SK-N-DZ (cell line): Measurements from ENCODE around the gene CENPK. TPM values are rescaled to one million over a fixed set of nuclear protein-coding genes. Genes with fewer than 3 reads are reported as not detected.
"Not testable (repeated sequence)": the region's sequence is repeated elsewhere in the genome, so short reads cannot be mapped to it uniquely, and the experiment has no call there.

Source experiments
- DNase-seq: peaks from one replicate; pipeline ENCODE4 v3.0.0-alpha.2; 2015; ENCODE audit warnings: low spot score
- polyA plus RNA-seq, 2 experiments: library from polyadenylated mRNA; depleted of rRNA; stranded (reverse); fragments of >200 nt; gene quantifications; 2 replicates each; pipeline ENCODE4 v1.2.3, GENCODE V29; 2014

The CENPK gene, protein sequence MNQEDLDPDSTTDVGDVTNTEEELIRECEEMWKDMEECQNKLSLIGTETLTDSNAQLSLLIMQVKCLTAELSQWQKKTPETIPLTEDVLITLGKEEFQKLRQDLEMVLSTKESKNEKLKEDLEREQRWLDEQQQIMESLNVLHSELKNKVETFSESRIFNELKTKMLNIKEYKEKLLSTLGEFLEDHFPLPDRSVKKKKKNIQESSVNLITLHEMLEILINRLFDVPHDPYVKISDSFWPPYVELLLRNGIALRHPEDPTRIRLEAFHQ
- 110 and 111 TPM in 2 replicates for polyA plus RNA-seq (2014; cell fraction: cytosol; rRNA removed)
- polyA plus RNA-seq (2014; cell fraction: nucleus; rRNA removed) = 131 and 136 TPM in 2 replicates

DNA sequence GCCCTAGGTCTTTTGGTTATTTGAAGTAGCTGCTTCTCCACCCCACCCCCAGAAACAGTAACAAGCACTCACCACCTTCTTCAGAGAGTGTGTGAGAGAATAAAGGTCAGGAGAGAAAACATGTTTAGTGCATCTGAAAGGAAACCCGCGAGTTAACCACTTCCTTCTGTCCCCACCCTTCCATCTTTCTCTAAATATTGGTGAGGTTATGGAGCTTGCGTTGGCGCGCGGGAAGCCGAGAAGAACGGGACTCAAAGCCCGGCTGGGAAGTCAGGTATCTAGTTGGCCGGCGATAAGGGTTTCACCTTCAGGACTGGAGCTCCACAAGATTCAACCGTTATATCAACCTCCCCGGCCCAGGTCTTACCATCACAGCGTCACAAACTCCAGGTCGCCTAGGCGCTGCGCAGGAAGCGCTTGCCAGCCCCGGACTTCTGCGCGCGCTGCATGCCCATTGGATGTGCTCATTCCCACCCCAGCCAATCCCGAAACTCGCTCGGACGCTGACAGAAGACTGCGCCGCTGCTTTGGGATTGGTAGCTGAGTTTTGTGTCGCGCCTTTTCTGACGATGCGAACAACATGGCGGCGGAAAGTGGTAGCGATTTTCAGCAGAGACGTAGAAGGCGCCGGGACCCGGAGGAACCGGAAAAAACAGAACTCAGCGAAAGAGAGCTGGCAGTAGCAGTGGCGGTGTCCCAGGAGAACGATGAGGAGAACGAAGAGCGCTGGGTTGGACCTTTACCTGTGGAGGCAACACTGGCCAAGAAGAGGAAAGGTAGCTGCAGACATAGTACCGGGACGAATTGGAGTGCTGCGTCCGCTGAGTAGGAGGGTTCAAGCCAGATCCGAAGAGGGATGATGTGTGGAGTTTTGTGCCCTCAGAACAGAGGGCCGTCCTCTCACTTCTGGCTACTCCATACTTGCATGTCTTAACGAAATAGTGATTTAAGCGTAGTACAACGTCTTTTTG is at the start of gene CENPK, which contains the start of gene PPWD1:
CENPK (minus strand) TSS at position 438 of the 971 bp plus-strand sequence. CDS start 8,261 bp downstream, outside the sequence.
PPWD1 (plus strand) TSS at position 566 of the 971 bp plus-strand sequence; CDS start at position 581, 15 bp downstream.
- DNase-seq = peak; percentile 96

DNA sequence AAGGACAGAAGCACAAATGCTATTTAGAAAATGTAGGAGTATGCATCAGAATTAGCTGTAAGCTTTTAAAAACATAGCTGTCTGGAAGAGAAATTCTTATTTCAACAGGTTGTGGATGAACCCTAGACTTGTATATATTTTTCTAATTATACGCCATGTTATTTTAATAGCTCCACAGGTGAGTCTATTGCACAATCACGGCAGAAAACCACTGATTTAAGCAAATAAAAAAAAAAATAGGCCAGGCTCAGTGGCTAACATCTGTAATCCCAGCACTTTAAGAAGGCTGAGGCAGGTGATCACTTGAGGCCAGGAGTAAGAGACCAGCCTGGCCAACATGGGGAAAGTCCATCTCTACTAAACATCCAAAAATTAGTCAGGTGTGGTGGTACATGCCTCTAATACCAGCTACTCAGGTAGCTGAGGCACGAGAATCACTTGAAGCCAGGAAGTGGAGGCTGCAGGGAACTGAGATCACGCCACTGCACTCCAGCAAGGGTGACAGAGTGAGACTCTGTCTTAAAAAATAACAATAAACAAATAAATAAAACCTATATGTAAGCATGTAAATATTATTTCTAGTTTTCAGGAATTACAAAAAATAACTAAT is 49.4 kb upstream of the CENPK start:
- DNase-seq = no peak

DNA sequence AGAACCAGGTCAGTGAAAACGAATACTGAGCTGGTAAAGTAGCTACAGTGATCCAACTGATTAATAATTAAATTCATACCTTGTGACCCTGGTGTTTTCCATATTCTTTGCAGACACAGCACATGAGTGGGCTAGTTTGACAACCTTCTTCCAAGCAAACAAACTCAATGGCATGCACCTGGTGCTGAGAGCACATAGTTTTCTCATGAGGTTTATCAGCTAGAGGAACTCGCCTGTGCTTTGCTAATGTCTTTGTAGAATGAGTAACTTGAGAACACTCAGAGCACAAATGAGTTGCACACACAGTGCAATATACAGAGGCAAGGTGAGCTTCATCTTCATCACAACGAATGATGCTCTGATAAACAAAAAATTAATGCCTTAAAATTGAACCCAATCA is 48.6 kb upstream of the CENPK start:
- DNase-seq = no peak

DNA sequence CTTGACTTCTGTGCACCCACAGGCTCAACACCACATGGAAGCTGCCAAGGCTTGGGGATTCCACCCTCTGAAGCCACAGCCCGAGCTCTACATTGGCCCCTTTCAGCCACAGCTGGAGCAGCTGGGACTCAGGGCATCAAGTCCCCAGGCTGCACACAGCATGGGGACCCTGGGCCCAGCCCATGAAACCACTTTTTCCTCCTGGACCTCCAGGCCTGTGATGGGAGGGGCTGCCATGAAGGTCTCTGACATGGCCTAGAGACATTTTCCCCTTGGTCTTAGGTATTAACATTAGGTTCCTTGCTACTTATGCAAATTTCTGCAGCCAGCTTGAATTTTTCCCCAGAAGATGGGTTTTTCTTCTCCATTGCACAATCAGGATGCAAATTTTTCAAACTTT is 38.8 kb upstream of the CENPK start:
- not testable (repeated sequence) for DNase-seq

DNA sequence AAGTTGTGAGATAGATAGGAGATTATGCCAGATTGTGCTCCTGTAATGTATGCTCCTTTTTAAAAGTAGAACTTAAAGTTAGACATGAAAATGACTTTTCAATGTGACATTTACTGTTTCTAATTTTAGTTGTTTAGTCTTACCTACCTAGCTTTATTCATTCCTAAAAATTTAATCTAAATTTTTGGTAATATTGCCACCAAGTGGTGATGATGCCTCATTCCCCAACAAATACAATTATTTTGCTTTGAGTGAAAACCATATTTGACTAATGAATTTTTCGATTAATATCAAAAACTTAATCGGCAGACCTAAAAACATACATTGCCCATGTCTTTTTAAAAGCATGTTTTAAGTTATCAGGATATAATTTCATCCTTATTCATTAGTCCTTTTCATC is 25.7 kb upstream of the CENPK start:
- DNase-seq = no peak

DNA sequence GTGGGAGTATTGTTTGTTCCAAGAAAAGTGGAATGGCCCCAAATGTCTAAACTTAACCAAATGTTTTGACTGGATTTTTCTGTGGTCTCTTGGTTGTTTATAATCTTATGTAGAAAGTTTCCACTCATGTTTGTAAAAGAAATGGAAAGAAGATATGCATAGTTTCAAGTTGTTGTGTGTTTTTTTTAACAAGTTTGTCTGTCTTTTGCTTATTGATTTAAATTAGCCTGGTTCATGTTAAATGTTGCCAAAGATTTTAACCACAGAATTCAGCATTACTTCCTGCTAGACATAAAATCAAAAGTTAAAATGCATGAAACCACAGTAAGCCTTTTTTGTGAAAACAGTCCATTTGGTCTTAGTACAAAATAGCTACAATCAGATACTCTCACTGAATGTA is 14.2 kb upstream of the CENPK start:
- DNase-seq = no peak

DNA sequence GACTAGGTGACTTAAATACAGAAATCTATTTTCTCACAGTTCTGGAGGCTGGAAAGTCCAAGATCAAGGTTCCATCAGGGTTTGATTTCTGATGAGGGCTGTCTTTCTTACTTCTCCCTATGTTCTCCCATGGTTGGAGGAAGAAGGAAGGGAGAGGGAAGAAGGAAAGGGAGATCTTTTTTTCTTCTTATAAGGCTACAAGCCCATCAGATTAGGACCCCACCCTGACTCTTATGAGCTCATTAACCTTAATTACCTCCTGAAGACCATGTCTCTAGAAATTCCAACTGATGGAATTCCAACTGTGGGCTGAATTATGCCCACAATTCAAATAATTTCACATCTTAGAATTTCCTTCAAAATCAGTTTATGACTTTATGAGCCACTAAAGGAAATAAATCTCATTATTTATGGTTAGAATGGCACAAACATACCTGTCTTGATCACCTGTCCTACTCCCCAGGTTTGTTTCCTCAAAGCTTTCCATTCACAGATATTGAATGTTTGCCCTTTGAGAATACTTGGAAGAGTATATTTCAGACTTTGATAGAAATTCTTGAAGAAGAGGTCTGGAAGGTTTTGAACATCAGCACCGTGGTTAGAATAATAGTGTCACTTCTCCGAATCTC is 7.7 kb upstream of the CENPK start:
- DNase-seq = no peak

DNA sequence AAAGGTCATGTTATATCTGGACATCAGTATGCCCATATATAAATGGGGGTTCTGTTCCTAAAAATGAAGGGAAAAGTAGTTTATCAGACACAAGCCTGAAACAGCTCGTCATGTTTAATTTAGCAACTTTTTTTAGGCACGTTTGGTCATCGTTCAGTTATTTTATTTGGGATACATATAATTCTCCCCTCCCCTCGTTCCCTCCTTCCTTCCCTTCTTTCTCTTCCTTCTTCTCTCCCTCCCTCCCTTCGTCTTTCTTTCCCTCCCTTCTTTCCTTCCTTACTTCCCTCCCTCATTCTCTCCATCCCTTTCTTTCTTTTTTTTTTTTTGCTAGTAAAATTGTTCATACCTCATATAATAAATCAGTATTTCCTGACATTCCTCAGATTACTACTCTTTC is 3.5 kb upstream of the CENPK start:
- DNase-seq = no peak

DNA sequence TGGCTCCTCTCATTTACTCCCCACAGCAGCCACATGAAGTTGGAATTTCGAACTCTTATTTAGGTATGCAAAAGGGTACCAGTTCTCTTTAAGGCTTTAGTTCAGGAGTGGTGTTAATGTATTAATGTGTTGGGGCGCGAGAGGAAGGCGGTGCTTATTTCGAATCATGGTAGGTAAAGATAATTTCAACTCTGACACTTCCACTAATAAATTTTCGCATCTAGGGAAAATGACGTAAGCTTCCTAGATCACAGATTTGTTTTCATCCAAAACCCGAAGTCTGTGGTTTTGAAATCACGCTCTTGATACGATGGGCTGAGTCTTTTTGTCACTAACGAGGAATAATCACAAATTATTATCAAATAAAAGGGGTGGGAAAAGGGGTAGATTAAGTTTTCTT is 809 bp upstream of the CENPK start:
- peak; percentile 6 for DNase-seq

DNA sequence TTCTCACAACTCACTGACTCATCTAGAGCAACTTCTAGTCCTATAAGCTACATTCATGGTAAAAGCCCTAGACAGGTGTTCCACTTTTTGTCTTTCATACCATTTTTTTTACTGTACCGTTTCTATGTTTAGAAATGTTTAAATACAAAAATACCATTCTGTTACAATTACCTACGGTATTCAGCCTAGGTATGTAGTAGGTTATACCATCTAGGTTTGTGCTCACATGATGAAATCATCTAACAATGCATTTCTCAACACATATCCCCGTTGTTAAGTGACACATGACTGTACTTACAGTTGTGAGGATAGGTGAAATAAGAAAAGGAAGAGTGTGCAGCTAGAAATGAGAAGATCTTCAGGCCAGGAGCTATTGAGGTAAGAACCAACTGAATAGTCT is 6.2 kb downstream of the CENPK start:
- DNase-seq = no peak

DNA sequence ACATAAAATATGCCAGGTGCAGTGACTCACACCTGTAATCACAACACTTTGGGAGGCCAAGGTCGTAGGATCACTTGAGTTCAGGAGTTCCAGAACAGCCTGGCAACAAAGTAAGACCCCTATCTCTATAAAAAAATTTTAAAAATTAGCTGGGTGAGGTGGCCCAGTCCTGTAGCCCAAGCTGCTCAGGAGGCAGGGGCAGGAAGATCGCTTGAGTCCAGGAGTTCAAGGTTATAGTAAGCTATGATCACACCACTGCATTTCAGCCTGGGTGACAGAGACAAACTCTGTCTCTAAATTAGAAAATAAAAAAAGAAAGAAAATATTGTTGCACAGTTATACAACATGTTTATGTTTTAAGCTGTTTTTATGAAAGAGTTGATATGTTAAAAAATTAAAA is 6.8 kb downstream of the CENPK start:
- no peak for DNase-seq

DNA sequence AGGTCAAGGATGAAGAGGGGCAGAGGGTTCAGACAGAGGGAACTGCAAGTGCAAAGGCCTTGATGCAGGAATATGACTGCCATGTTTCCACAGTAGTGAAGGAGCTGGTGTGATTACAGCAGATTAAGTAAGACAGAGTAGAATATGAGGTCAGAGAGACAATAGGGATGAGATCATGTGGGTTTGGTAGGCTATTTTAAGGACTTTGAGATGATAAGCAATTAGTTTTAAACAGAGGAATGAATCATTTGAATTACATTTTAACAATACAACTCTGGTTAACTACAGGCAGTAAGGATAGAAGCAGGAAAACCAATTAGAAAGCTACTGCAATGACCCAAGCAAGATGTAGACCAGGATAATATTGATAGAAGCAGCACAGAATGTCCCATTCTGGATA is 7.7 kb downstream of the CENPK start:
- DNase-seq = no peak

DNA sequence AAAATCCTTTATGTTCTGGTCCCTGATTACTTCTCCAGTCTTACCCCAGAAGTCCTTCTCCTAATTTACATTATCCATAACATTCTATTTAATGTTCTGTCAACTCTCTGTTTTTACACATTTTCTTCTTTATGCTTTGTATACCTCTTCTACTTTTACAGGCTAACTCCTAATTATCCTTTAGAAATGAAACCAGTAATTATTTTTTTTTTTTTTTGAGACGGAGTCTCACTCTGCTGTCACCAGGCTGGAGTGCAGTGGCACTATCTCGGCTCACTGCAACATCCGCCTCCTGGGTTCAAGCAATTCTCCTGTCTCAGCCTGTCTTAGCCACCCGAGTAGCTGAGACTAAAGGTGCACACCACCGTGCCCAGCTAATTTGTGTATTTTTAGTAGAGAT is 9.0 kb downstream of the CENPK start:
- DNase-seq = no peak

DNA sequence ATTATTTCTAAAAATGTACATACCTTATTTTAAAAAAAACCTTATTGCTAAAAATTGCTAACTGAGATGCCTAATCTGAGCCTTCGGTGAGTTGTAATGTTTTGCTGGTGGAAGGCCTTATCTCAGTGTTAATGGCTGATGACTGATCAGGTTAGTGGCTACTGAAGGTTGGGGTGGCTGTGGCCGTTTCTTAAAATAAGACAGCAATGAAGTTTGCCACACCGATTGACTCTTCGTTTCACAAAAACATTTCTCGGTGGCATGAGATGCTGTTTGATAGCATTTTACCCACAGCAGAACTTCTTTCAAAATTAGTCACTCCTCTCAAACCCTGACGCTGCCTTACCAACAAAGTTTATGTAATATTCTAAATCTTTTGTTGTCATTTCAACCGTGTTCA is 14.7 kb downstream of the CENPK start:
- no peak for DNase-seq

DNA sequence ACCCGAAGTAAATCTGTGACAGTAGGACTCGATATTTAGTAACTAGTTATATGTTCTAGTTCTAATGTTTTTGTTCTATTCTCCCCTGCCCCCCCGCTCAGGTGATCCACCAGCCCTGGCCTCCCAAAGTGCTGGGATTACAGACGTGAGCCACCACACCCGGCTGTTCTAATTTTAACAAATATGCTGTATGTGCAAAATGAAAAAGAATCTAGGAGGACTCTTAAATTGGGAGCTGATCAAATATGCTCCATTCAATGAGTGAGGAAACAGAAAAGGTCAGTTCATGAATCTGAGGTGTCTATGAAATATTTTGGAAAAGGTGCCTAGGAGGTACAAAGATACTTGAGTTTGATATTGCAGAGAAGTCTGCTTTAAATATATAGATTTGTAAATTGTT is 16.8 kb downstream of the CENPK start:
- DNase-seq = no peak

DNA sequence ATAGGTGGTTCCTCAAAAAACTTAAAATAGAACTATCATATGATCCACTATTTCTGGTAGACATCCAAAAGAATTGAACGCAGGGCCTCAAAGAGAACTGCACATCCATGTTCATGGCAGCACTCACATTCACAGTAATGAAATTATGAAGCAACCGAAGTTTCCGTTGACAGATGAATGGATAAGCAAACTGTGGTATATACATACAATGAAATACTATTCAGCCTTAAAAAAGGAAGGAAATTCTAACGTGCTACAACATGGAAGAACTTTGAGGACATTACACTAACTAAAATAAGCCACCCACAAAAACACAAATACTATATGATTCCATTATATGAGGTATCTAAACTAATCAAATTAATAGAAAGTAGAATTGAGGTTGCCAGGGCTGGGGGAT is 18.5 kb downstream of the CENPK start:
- DNase-seq = no peak

DNA sequence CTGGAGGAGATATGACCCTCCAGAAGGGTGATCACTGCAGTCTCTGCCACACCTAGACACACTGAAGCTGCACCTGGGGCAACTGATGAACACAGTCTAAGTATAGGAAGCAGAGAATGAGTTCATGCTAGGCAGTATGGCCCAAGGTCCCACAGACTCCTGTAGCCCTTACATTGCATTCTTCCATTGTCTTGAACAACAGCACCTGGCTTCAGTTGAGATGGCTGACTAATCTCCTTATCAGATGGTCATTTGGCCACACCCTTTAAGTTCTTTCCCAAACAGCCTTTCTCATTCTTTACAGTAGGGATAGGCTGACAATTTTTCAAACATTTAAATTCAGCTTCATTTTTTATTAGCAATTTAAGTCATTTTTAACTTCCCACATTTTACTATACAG is 23.1 kb downstream of the CENPK start:
- no peak for DNase-seq

DNA sequence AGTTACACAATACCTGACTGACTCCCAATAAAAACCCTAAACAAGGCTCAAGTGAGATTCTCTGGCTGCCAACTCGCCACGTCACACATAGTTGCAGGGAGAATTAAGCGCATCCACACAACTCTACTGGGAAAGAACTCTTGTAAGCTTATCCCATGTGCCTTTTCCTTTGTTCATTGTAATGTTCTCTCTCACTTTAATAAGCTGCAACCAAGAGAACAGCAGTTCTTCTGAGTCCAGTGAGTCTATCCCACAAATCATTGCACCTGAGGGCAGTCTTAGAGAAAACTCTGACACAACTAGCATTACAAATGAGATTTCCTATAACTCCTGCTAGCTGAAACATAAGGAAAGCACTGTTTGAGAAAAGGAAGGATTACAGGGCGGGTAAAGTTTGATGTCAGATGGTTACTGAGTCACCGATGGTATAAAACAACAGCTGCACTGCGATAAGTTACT is 27.4 kb downstream of the CENPK start:
- DNase-seq = no peak

DNA sequence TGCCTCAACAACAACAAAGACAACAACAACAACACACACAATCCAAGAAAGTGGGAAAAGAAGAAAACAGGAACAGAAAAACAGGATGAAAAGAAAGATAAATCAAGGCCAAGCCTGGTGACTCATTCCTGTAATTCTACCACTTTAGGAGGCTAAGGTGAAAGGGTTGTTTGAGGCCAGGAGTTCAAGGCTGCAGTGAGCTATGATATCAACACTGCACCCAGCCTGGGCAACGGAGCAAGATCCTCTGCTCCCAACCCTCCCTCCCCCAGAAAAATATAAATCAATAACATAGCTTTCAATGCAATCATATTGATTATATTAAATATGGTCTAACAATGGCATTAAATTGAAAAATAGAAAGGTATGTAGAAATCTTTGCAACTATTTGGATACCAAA is 32.1 kb downstream of the CENPK start:
- DNase-seq = no peak

DNA sequence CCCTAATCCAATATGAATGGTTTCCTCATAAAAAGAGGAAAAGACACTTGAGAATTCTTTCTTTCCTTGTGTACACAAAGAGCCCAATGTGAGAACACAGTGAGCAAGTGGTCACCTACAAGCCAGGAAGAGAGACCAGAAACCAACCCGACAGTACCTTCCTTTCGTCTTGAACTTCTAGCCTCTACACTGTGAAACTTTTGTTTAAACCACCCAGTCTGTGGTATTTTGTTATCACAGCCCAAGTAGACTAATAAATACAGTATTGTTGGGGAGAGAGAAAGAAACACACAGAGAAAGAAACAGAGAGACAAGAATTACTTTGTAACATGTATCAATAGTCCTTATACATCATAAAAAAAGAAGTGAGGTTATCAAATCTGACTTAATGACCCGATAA is 37.2 kb downstream of the CENPK start:
- DNase-seq = no peak

DNA sequence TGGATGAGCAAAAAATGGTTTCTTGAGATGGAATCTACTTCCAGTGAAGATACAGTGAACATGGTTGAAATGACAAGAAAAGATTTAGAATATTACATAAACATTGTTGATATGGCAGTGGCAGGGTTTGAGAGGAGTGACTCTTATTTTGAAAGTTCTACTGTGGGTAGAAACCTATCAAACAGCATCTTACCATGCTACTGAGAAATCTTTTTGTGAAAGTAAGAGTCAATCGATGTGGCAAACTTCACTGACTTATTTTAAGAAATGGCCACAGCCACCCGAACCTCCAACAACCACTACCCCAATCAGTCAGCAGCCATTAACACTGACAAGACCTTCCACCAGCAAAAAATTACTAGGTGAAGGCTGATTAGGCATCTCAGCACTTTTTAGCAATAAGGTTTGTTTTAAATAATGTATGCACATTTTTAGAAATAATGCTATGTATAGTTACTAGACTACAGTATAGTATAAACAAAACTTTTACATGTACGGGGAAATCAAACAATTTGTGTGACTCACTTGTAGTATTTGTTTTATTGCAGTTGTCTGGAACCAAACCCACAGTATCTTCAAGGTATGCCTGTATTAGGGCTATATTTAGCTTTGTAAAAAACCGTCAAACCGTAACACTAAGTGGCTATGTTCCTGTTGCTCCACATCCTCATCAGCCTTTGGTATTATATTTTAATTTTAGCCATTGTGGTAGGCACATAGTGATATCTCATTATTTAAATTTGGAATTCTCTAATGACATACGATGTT is 50.6 kb downstream of the CENPK start:
- DNase-seq = no peak
